K562 (cell line): ENCODE measurements around the gene IFI30. TPM values are rescaled to one million over a fixed set of nuclear protein-coding genes. Genes with fewer than 3 reads are reported as not detected.

Experiments used
- ASH1L ChIP-seq: fragments of 450-650 bp; IDR thresholded peaks from 2 replicates; pipeline ENCODE4 v1.6.1; 2018; ENCODE audit warnings: borderline replicate concordance, mild to moderate bottlenecking, low read depth; ENCODE audit not compliant: partially characterized antibody
- BMI1 ChIP-seq: fragments of 150-350 bp; IDR thresholded peaks from 2 replicates; pipeline ENCODE4 v1.6.1; 2014; ENCODE audit warnings: low read length
- BRF1 ChIP-seq: IDR thresholded peaks from 3 replicates; pipeline ENCODE4 v1.6.1; 2011; ENCODE audit warnings: borderline replicate concordance, mild to moderate bottlenecking; ENCODE audit not compliant: insufficient read length; ENCODE audit errors: extremely low read depth
- C11orf30 ChIP-seq: fragments of 450-650 bp; IDR thresholded peaks from 2 replicates; pipeline ENCODE4 v1.6.1; 2016; ENCODE audit warnings: low read depth, mild to moderate bottlenecking
- CREB1 ChIP-seq, 2 experiments: sonication (generic) in 1 of 2; formaldehyde crosslinking in 1 of 2; IDR thresholded peaks; 2 replicates each; pipeline versions ENCODE4 v1.6.1 to v1.8.0; 2012 to 2022; ENCODE audit warnings: inconsistent platforms in 1 of 2, mild to moderate bottlenecking in 1 of 2, missing genetic modification reagents in 1 of 2, moderate library complexity in 1 of 2
- DEAF1 ChIP-seq: fragments of 450-650 bp; formaldehyde crosslinking; IDR thresholded peaks from 2 replicates; pipeline ENCODE4 v1.4.0; 2020; ENCODE audit warnings: mild to moderate bottlenecking, moderate library complexity
- EZH2 ChIP-seq: IDR thresholded peaks from 2 replicates; pipeline ENCODE4 v1.6.1; 2012; ENCODE audit warnings: low read depth, mild to moderate bottlenecking, inconsistent platforms, low read length, borderline replicate concordance
- FOXK1 ChIP-seq: sonication (generic); formaldehyde crosslinking; IDR thresholded peaks from 2 replicates; pipeline ENCODE4 v1.8.0; 2022; ENCODE audit warnings: missing genetic modification reagents, mild to moderate bottlenecking, borderline replicate concordance
- FOXK2 ChIP-seq, 2 experiments: fragments of 450-650 bp; IDR thresholded peaks in 1 of 2; conservative IDR thresholded peaks in 1 of 2; 2 replicates each; pipeline ENCODE4 v1.6.1; 2016; ENCODE audit warnings: low read depth in 2 of 2, mild to moderate bottlenecking in 1 of 2
- GABPB1 ChIP-seq: sonication (generic); formaldehyde crosslinking; IDR thresholded peaks from 2 replicates; pipeline ENCODE4 v1.8.0; 2022; ENCODE audit warnings: mild to moderate bottlenecking, missing genetic modification reagents
- HDAC6 ChIP-seq: IDR thresholded peaks from 2 replicates; pipeline ENCODE4 v1.6.1; 2012; ENCODE audit warnings: low read depth, mild to moderate bottlenecking, control low read depth, inconsistent platforms, low read length, moderate library complexity
- NEUROD1 ChIP-seq: fragments of 150-350 bp; IDR thresholded peaks from 2 replicates; pipeline ENCODE4 v1.6.1; 2014; ENCODE audit warnings: borderline replicate concordance, low read length, low read depth; ENCODE audit not compliant: partially characterized antibody
- NFXL1 ChIP-seq: fragments of 450-650 bp; formaldehyde crosslinking; IDR thresholded peaks from 2 replicates; pipeline ENCODE4 v1.4.0; 2021; ENCODE audit warnings: mild to moderate bottlenecking
- PTBP1 ChIP-seq: fragments of 200-400 bp; formaldehyde crosslinking; IDR thresholded peaks from 2 replicates; pipeline ENCODE4 v1.6.1; 2017; ENCODE audit warnings: low read depth, low read length
- RB1 ChIP-seq: fragments of 450-650 bp; IDR thresholded peaks from 2 replicates; pipeline ENCODE4 v1.6.1; 2017; ENCODE audit warnings: low read depth, mild to moderate bottlenecking
- RCOR1 ChIP-seq, 2 experiments: IDR thresholded peaks; 2 replicates each; pipeline ENCODE4 v1.6.1; 2012; ENCODE audit warnings: low read depth in 2 of 2, low read length in 2 of 2, borderline replicate concordance in 1 of 2, improper control_type of control experiment in 1 of 2
- ZNF277 ChIP-seq: fragments of 250-450 bp; sonication (Bioruptor Pico); IDR thresholded peaks from 2 replicates; pipeline ENCODE4 v1.8.0; 2022; ENCODE audit warnings: inconsistent platforms, mild to moderate bottlenecking, moderate library complexity, borderline replicate concordance
- ZNF444 ChIP-seq: fragments of 250-450 bp; sonication (Bioruptor Pico); IDR thresholded peaks from 2 replicates; pipeline ENCODE4 v1.4.0; 2020; ENCODE audit warnings: mild to moderate bottlenecking, moderate library complexity
- ZNF589 ChIP-seq: fragments of 200-800 bp; sonication (Bioruptor generic); IDR thresholded peaks from 2 replicates; pipeline ENCODE4 v1.6.1; 2016; ENCODE audit warnings: low read depth, missing genetic modification characterization, missing compliant biosample characterization
- ZNF830 ChIP-seq: fragments of 250-450 bp; sonication (Bioruptor Pico); IDR thresholded peaks from 2 replicates; pipeline ENCODE4 v1.5.0; 2021; ENCODE audit warnings: mild to moderate bottlenecking
- polyA plus RNA-seq, 8 experiments: library from polyadenylated mRNA; depleted of rRNA in 4 of 8; stranded (reverse) in 5 of 8; unstranded in 3 of 8; fragments of >200 nt; fragmentation: Nextera tagmentation in 2 of 8; fragmentation: Illumina TruSeq in 1 of 8; extraction: Ambion mirVana in 2 of 8; extraction: Trizol in 1 of 8; gene quantifications; 2 replicates each; pipeline versions ENCODE4 v1.2.1 to v1.2.3, GENCODE V29; 2011 to 2014; ENCODE audit warnings: inconsistent platforms in 1 of 8, missing spikeins in 1 of 8
- total RNA-seq, 7 experiments: library from RNA; depleted of rRNA in 6 of 7; stranded (reverse); fragments of >200 nt in 6 of 7; fragmentation: Illumina TruSeq in 2 of 7; extraction: Trizol in 2 of 7; gene quantifications; 2 replicates each; pipeline versions ENCODE4 v1.2.1 to v1.2.3, GENCODE V29; 2011 to 2021; ENCODE audit warnings: low replicate concordance in 1 of 7
- TF ChIP-seq, protein P1 (sequence below): fragments of 450-650 bp; conservative IDR thresholded peaks from 2 replicates; pipeline ENCODE4 v1.6.1; 2016; ENCODE audit warnings: missing genetic modification characterization, low read depth, mild to moderate bottlenecking, control low read depth, missing compliant biosample characterization
- TF ChIP-seq, protein P2 (sequence below): fragments of 450-650 bp; IDR thresholded peaks from 2 replicates; pipeline ENCODE4 v1.6.1; 2016; ENCODE audit warnings: low read depth, mild to moderate bottlenecking, moderate library complexity

The IFI30 gene
- total and polyA plus RNA-seq, 9 of the 15 experiments (the other 6 are each of a cell fraction or from before 2014, with no cell fraction given) = 63.7 to 430 (median 109) TPM

GRCh38 chr19:18156841-18157464 is 16.7 kb upstream of the IFI30 start (continued):
- TF ChIP-seq ZNF830 (CRISPR knock-in tag) = no peak
- peak in 1 of 2 experiments; percentile 74; a peak in 1 of 4 replicates for TF ChIP-seq RCOR1 (IDR thresholded peaks at IDR 0.05; ENCODE audit: borderline replicate concordance in 1 of 2, low read depth in 2 of 2, low read length in 2 of 2)
- 0 out of 2 replicates have a peak, but pooled peaks have one; percentile 68 for TF ChIP-seq ZNF589 (CRISPR knock-in tag)
- no peak for TF ChIP-seq ZNF277
- TF ChIP-seq EZH2 = no peak
- no peak for TF ChIP-seq C11orf30
- no peak for TF ChIP-seq HDAC6
- TF ChIP-seq, protein P1, sequence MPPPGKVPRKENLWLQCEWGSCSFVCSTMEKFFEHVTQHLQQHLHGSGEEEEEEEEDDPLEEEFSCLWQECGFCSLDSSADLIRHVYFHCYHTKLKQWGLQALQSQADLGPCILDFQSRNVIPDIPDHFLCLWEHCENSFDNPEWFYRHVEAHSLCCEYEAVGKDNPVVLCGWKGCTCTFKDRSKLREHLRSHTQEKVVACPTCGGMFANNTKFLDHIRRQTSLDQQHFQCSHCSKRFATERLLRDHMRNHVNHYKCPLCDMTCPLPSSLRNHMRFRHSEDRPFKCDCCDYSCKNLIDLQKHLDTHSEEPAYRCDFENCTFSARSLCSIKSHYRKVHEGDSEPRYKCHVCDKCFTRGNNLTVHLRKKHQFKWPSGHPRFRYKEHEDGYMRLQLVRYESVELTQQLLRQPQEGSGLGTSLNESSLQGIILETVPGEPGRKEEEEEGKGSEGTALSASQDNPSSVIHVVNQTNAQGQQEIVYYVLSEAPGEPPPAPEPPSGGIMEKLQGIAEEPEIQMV = no peak
- peak; percentile 63 for TF ChIP-seq NEUROD1
- 0 out of 2 replicates have a peak, but pooled peaks have one; percentile 30 for TF ChIP-seq ZNF444 (CRISPR knock-in tag)
- TF ChIP-seq CREB1 (IDR thresholded peaks at IDR 0.05) = no peak; the same call in 1 of the 2 replicates
- 0 out of 2 replicates have a peak, but pooled peaks have one; percentile 16 for TF ChIP-seq CREB1 (CRISPR knock-in tag; IDR thresholded peaks at IDR 0.05)
- TF ChIP-seq ASH1L = no peak
- no peak for TF ChIP-seq FOXK1 (CRISPR knock-in tag)
- TF ChIP-seq NFXL1 (CRISPR knock-in tag) = no peak
- TF ChIP-seq DEAF1 = no peak
- no peak for TF ChIP-seq GABPB1 (CRISPR knock-in tag)
- TF ChIP-seq RB1 = no peak
- no peak for TF ChIP-seq BRF1
- no peak for TF ChIP-seq BMI1
- TF ChIP-seq, protein P2, sequence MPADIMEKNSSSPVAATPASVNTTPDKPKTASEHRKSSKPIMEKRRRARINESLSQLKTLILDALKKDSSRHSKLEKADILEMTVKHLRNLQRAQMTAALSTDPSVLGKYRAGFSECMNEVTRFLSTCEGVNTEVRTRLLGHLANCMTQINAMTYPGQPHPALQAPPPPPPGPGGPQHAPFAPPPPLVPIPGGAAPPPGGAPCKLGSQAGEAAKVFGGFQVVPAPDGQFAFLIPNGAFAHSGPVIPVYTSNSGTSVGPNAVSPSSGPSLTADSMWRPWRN = no peak
- no peak for TF ChIP-seq PTBP1
- TF ChIP-seq FOXK2 (conservative IDR thresholded peaks at IDR 0.05 in 1 of 2, IDR thresholded peaks at IDR 0.05 in 1 of 2; ENCODE audit: low read depth in 2 of 2) = peak in 1 of 2 experiments; percentile 54; a peak in 2 of 4 replicates
